HG03354 (cell line): ENCODE measurements around the gene ABLIM3.

ENCODE experiments used
- ATAC-seq: cut with Tn5 transposase; IDR thresholded peaks from one replicate; pipeline ENCODE4 v1.9.1; 2021; ENCODE audit warnings: mild to moderate bottlenecking; ENCODE audit not compliant: unreplicated experiment, poor library complexity, severe bottlenecking

ABLIM3 gene

DNA sequence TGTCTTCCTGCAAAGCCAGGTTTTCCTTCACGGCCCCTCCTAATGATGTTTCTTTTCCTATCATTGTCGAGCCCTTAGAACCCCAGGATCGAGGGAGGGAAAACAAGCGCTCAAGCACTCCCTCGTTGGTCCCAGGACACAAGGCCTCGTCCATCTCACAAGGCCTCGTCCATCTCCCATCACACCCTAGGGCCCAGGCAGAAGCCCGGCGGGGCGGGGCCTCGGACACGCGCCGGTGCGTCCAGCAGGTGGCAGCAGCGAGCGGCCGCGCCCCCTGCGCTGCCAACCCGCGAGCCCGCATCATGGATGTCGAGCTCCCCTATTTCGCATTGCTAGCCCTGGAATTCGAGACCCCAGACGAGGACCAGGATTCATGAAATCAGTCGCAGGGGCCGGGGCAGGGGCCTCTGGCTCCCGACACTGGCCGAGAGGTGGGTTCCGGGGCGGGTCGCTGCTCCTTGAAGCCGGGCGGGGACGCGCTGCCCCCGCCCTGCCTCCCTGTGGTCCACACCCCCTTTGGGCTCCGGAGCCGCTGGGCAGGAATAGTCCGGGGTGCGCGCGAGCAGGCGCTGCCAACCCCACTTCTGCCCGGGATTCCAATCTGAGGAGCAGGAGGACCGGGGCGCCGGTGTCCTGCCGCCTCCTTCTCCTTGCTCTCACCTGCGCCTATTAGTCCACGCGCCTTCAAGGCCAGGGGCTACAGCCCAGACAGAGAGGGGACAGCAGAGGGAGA, at the start of gene ABLIM3:
Gene ABLIM3 (plus strand): TSS at position 270 of the 733 bp plus-strand sequence. CDS start 603 bp downstream, outside the sequence.
- peak; percentile 97 for ATAC-seq

- ATAC-seq, result no peak
Observed at GRCh38 chr5:149093625-149094024, 47.7 kb upstream of the ABLIM3 start.

DNA sequence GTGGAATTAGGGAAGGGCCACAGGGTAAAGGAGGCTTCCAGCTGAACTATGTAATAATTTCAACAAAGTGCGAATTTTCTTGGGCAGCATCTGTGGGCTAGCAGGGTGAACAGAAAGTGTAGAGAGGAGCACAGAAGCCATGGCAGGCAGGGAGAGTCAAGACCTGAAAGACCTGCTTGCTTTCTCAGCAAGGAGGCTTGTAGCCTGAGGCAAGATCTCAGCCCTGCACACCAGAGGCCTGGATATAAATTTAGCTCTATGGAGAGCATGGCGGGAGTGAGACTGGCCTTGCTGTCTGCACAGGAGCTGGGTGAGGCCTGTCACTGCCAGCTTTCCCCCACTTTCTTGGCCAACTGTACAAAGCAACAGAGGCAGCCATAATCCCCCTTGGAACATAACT, 46.3 kb upstream of the ABLIM3 start:
- no peak for ATAC-seq

DNA sequence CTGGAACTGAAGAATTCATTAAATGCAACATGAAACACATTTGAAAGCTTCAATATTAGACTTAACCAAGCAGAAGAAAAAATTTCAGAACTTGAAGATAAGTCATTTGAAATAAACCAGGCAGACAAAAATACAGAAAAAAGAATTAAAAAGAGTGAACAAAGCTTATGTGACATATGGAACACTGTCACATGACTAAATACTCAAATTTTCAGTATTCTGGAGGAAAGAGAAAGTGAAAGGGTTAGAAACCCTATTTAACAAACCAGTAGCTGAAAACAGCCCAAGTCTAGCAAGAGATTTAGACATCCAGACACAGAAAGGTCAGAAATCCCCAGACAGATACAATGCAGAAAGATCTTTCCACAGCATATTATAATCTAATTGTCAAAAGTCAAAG, 41.4 kb upstream of the ABLIM3 start:
- no peak for ATAC-seq

GRCh38 chr5:149100331-149100730, 41.0 kb upstream of the ABLIM3 start:
- ATAC-seq, result no peak

DNA sequence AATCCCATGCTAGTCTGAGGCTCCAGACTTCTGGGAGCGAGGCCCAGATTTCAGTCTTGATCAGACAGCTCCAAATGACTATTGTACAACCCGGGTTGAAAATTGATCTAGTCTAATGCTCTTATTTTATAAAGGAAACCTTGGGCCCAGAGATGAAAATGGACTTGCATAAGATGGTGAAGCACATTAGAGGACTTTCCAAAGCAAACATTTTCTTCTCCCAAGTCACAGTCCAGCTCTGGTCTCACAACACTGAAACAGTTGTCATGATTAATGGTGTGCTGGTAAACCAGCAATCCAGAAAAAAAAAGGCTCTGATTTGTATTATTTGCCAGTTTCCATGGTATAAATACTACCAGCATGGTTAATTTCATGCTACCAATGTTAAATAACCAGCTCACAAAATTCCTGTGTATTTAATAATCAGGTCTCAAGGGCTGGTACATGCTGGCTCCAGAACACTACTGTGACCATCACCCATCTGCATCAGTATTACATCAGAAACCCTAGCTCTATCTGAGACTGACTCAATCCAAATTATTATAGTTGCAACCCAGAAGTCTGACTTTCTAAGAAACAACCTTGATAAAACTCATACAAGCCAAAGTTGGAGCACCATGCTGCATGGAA, 32.5 kb upstream of the ABLIM3 start:
- ATAC-seq, result no peak

DNA sequence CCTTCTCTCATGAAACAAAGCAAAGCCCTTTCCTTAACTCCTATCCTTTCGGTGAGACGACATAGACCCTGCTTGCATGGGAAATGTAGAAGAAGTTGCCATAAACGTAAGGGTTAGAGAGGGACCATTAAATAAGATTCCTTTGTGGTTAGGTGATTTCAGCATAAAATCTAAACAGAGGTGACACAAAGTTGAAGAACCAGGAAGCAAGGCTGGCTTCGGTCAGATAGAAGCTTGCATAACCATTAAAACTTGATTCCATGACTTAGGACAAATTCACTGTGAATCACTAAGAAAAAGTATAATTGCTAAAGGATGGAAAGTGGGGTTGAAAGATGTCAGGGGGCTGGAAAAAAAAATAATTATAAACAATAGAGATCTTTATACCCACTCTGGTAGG, 30.9 kb upstream of the ABLIM3 start:
- ATAC-seq, result no peak

- ATAC-seq, result no peak
Observed at GRCh38 chr5:149113669-149114068, 27.6 kb upstream of the ABLIM3 start.

DNA sequence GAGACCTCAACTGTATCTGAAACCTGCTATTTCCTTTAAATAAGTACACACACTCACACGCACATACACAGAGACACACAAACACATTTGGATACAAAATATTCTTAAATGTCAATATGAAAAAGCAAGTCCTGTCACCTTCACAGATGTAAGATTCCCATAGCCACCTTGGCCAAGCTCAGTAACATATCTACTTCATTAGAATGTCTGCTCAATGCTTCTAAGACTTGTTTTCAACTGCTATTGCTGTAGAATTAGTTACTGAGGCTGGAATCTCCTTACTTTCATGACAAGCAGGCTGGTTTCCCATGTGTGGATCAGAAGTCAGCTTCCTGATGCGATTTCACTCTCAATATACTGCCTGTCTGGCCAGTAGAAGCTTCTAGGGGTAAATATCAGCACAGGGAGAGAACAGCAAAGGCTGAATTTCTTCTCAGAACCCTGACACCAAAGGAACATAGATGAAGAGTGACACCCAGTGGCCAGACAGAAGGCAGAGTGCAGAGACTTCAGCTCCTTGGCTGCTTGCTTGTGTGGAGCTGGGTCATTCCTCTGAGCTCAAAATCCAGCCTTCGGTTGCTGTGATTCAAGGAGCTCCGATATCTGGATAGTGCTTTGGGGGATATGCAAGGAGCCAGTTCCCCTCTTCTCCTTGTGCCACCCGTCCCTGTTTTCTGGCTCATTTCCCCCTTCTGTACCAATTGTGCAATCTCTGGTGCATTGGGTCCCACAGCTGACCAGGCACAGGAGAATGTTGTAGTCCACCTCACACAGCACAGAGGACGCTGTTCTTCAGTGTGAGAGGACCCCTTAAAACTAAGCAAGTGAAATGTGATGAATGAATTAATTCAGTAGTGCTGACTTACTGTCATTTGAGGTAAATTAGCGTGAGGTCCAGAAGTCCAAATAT, 26.6 kb upstream of the ABLIM3 start:
- peak; percentile 77 for ATAC-seq

GRCh38 chr5:149117970-149118369, 23.3 kb upstream of the ABLIM3 start:
- peak; percentile 82 for ATAC-seq

DNA sequence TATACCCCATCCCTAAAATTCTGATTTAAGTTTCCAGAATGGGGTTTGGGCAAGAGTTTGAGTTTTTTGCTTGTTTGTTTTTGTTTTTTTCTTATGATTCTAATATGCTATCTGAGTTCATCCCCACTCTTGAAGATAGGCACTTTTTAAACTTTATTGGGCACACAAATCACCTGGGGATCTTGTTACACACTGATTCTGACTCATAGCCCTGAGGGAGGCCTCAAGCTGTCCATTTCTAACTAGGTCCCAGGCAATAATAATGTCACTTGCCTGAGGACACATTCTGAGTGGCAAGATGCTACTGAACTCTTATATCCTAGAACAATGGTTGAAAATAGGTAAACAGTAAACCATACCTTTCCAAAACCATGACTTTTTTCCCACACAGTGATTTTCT, 22.8 kb upstream of the ABLIM3 start:
- no peak for ATAC-seq

- ATAC-seq, result no peak
Observed at GRCh38 chr5:149121145-149121544, 20.1 kb upstream of the ABLIM3 start.

- ATAC-seq, result no peak
Observed at GRCh38 chr5:149123211-149123610, 18.1 kb upstream of the ABLIM3 start.

GRCh38 chr5:149125386-149125891, 15.9 kb upstream of the ABLIM3 start:
- no peak for ATAC-seq

- no peak for ATAC-seq
Observed at GRCh38 chr5:149126906-149127305, 14.4 kb upstream of the ABLIM3 start.

- ATAC-seq, result no peak
Observed at GRCh38 chr5:149127394-149127955, 13.8 kb upstream of the ABLIM3 start.

DNA sequence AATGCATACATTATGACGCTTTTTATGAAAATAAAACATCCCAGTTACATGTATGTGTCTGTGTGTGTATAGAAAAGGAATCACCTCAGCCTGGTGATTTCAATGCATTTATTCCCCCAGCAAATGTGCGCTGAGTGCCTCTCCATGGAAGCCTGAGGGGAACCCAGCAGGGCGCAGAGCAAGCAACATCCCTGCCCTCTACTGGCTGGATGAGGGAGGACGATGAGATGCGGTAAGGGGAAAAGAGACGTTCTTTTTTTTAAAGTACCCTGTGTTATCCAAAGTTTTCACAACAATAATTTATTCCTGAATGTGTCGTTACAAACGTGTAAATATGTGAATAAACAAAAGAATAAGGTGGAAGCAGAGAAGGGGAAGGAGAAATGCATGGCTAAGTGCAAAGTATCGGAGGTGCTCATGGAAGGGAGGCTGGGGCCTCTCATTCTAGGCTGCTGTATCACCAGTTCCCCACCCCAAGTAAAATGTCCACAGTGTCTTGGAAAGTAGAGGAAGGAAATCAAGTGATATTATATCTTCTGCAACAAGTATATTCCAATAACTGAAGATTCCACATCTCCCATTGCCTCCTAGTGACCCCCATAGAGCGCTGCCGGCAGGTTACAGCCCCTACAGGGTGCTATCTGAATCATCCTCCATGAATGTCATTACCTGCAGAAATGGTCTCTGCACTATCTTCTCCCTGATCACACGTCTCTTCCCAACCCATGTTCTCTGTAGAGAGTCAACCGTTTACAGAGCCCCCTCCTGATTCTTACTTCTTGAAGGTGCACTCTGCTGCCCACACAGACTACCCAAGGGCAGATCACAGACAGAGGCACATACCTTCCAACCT, 13.0 kb upstream of the ABLIM3 start:
- ATAC-seq, result peak; percentile 87

DNA sequence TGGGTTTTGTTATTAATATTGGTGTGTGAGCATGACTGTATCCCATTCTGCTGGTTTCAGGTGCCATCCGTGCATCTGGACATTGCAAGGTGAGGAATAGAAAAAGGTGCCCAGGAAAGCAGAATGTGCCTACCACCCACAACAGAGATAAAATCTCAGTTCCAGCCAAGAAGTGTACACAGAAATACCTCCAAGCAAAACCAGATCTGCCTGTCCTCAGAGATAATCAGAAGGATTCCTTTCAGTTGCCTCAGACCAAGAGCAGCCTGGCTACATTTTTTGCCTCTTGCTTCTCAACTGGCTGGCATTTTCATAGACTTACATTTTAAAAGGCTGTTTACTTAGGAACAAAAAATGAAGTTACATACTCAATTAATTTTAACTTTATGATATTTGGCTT, 12.1 kb upstream of the ABLIM3 start:
- ATAC-seq, result no peak
